Urinary bladder (tissue), 4 donors: ENCODE measurements around the gene OTULIN. TPM values are rescaled to one million over a fixed set of nuclear protein-coding genes. Genes with fewer than 3 reads are reported as not detected.

Experiments used
- DNase-seq: peaks from one replicate; pipeline ENCODE4 v3.0.0-alpha.2; 2015; ENCODE audit errors: extremely low spot score
- H3K27ac ChIP-seq: one replicate; pipeline ENCODE4 v1.5.1; 2013; ENCODE audit warnings: low read depth, mild to moderate bottlenecking, moderate library complexity
- H3K36me3 ChIP-seq: one replicate; pipeline ENCODE4 v1.6.1; 2013; ENCODE audit warnings: mild to moderate bottlenecking, moderate library complexity; ENCODE audit not compliant: insufficient read depth
- H3K4me1 ChIP-seq: one replicate; pipeline ENCODE4 v1.6.1; 2013; ENCODE audit warnings: mild to moderate bottlenecking, moderate library complexity; ENCODE audit not compliant: insufficient read depth
- H3K4me3 ChIP-seq: one replicate; pipeline ENCODE4 v1.5.1; 2013; ENCODE audit warnings: low read depth, low read length
- WGBS: extraction: QIAGEN DNeasy Blood & Tissue Kit; methylation state at CpG from one replicate; pipeline ENCODE4 v1.1.7; 2013; 5-methylcytosine and 5-hydroxymethylcytosine counted together
- polyA plus RNA-seq: library from polyadenylated mRNA; stranded (reverse); fragments of 200-250 nt; gene quantifications from one replicate; pipeline ENCODE4 v1.2.3, GENCODE V29; 2013
- total RNA-seq: library from RNA; depleted of rRNA; stranded (reverse); fragments of >200 nt; gene quantifications from one replicate; pipeline ENCODE4 v1.2.3, GENCODE V29; 2014
- donor health status: healthy with polysubstance abuse.
- donor health status: healthy.

OTULIN gene
- total and polyA plus RNA-seq, 2 donors, result 7.6 to 31.8 TPM

- WGBS, result 90% methylated on average over 5 of the region's 5 CpGs
- no peak for DNase-seq
- no peak overlapping the region for H3K27ac ChIP-seq
- no peak overlapping the region for H3K4me3 ChIP-seq
- no peaks in the 10 kb centered on the region for H3K36me3 ChIP-seq
- no peaks in the 10 kb centered on the region for H3K4me1 ChIP-seq
These were observed 73.5 kb downstream of the OTULIN start for GRCh38 chr5:14738050-14738449.

GRCh38 chr5:14739538-14739937 is 75.0 kb downstream of the OTULIN start:
- DNase-seq, result no peak
- Histone ChIP-seq H3K27ac (no peak overlapping the region), H3K4me1 (no peaks in the 10 kb centered on the region), H3K36me3 (no peaks in the 10 kb centered on the region), H3K4me3 (no peak overlapping the region)
- 75% methylated on average over 3 of the region's 3 CpGs for WGBS

- no peak overlapping the region for H3K27ac ChIP-seq
- no peaks in the 10 kb centered on the region for H3K36me3 ChIP-seq
These were observed 75.5 kb downstream of the OTULIN start for GRCh38 chr5:14739981-14740380.

GRCh38 chr5:14741131-14741530 is 76.6 kb downstream of the OTULIN start:
- no peak overlapping the region for H3K27ac ChIP-seq
- DNase-seq, result no peak
- 86% methylated on average over 13 of the region's 13 CpGs for WGBS
- H3K4me3 ChIP-seq, result no peak overlapping the region
- H3K4me1 ChIP-seq, result no peaks in the 10 kb centered on the region
- H3K36me3 ChIP-seq, result no peaks in the 10 kb centered on the region

More at GRCh38 chr5:14739981-14740380, 75.5 kb downstream of the OTULIN start:
- no peak for DNase-seq
- 84% methylated on average over 5 of the region's 5 CpGs for WGBS
- H3K4me3 ChIP-seq, result no peak overlapping the region
- H3K4me1 ChIP-seq, result no peaks in the 10 kb centered on the region

GRCh38 chr5:14741801-14742440 is 77.4 kb downstream of the OTULIN start:
- Histone ChIP-seq H3K4me1 (no peaks in the 10 kb centered on the region), H3K36me3 (no peaks in the 10 kb centered on the region), H3K27ac (no peak overlapping the region), H3K4me3 (no peak overlapping the region)
- WGBS, result 91% methylated on average over 11 of the region's 11 CpGs
- DNase-seq, result no peak

GRCh38 chr5:14742498-14742897 is 78.0 kb downstream of the OTULIN start:
- H3K4me1 ChIP-seq, result no peaks in the 10 kb centered on the region
- no peak for DNase-seq
- WGBS, result 79% methylated on average over 9 of the region's 9 CpGs
- no peak overlapping the region for H3K27ac ChIP-seq
- no peak overlapping the region for H3K4me3 ChIP-seq
- no peaks in the 10 kb centered on the region for H3K36me3 ChIP-seq

- H3K27ac ChIP-seq, result no peak overlapping the region
- no peak for DNase-seq
- no peak overlapping the region for H3K4me3 ChIP-seq
- WGBS, result 60% methylated on average over 6 of the region's 6 CpGs
- no peaks in the 10 kb centered on the region for H3K36me3 ChIP-seq
- no peaks in the 10 kb centered on the region for H3K4me1 ChIP-seq
These were observed 79.2 kb downstream of the OTULIN start for GRCh38 chr5:14743601-14744295.

GRCh38 chr5:14744296-14745187 is 80.0 kb downstream of the OTULIN start:
- Histone ChIP-seq H3K4me1 (no peaks in the 10 kb centered on the region), H3K36me3 (no peaks in the 10 kb centered on the region)
- WGBS, result 78% methylated on average over 13 of the region's 14 CpGs

GRCh38 chr5:14745188-14745563 is 80.7 kb downstream of the OTULIN start:
- no peak overlapping the region for H3K4me3 ChIP-seq
- H3K27ac ChIP-seq, result no peak overlapping the region
- 92% methylated on average over 5 of the region's 5 CpGs for WGBS
- no peaks in the 10 kb centered on the region for H3K36me3 ChIP-seq
- DNase-seq, result no peak
- H3K4me1 ChIP-seq, result no peaks in the 10 kb centered on the region

More at GRCh38 chr5:14744296-14745187, 80.0 kb downstream of the OTULIN start:
- H3K4me3 ChIP-seq, result no peak overlapping the region
- H3K27ac ChIP-seq, result no peak overlapping the region
- no peak for DNase-seq

- 93% methylated on average over 14 of the region's 14 CpGs for WGBS
- no peak for DNase-seq
- Histone ChIP-seq H3K27ac (no peak overlapping the region), H3K4me3 (no peak overlapping the region), H3K36me3 (no peaks in the 10 kb centered on the region), H3K4me1 (no peaks in the 10 kb centered on the region)
These were observed 81.2 kb downstream of the OTULIN start for GRCh38 chr5:14745753-14746152.

GRCh38 chr5:14748180-14748900 is 83.8 kb downstream of the OTULIN start:
- no peak for DNase-seq
- 90% methylated on average over 12 of the region's 12 CpGs for WGBS
- H3K4me3 ChIP-seq, result no peak overlapping the region
- H3K4me1 ChIP-seq, result no peaks in the 10 kb centered on the region
- no peak overlapping the region for H3K27ac ChIP-seq
- no peaks in the 10 kb centered on the region for H3K36me3 ChIP-seq
